ENCODE data around the gene THRA. TPM values are rescaled to one million over a fixed set of nuclear protein-coding genes. Genes with fewer than 3 reads are reported as not detected.

Gene THRA
- total and polyA plus RNA-seq, 5 donors = 73.3 to 99.5 (median 92.4) TPM

DNA sequence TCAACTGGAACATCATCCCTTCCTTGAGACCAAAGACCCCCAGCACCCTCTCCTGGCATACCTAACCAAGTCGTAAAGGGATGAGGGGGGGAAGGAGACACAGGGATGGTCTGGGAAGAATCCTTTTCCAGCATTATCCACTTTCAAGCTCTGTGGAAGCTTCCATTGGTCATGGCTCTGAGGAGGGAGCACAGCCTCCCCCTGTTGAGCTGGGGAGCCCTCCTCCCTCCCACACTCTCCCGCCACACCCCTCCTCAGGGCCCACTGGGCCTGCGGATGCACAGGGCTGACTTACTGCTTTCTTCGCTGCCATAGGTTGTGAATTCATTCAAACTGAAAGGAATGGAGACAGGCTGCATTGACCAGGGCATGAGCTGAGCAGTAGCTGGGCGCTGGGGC is 35.2 kb upstream of the THRA start:
- no peaks in the 10 kb centered on the region for H3K4me1 ChIP-seq (ENCODE audit: control insufficient read depth, insufficient read depth, low read length)
- no peaks in the 10 kb centered on the region for H3K27me3 ChIP-seq (ENCODE audit: control insufficient read depth, insufficient read depth)
- no peak overlapping the region for H3K4me3 ChIP-seq (ENCODE audit: low read length)
- H3K27ac ChIP-seq (ENCODE audit: low read length) = no peak overlapping the region
- 71% methylated on average over 5 of the region's 5 CpGs for WGBS
- no peak for ATAC-seq
- DNase-seq = no peak
- H3K9me3 ChIP-seq (ENCODE audit: control insufficient read depth, low read length) = no peaks in the 10 kb centered on the region
- intact Hi-C loops (cut with DNase I) = loop anchor here in 2 of 4 donors (10.0 kb wide), 2 partner anchors 57 to 127 kb away; no protein-coding TSS in a partner anchor

DNA sequence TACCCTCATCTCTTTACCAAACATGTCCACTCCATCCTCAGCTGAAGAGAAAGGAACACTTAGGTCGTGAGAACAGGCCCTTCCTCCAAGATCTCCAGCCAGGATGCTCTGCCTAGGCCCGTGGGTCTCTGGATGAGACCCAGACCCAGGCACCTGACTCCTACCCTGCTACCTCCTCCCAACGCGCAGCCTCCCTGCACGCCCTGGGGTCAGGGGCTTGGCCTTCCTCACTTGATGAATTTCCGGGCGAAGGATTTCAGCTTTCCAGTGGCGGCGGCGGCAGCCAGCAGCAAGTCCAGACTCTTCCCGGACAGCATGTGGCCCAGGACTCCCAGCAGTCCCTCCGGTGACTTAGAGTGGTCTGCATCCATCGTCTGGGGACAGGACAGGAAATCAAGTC is 34.2 kb upstream of the THRA start:
- no peak overlapping the region for H3K27ac ChIP-seq (ENCODE audit: low read length)
- WGBS = 88% methylated on average over 13 of the region's 13 CpGs
- H3K4me3 ChIP-seq (ENCODE audit: low read length) = no peak overlapping the region
- DNase-seq = peak in 1 of 3 donors; percentile 22
- H3K4me1 ChIP-seq (ENCODE audit: control insufficient read depth, insufficient read depth, low read length) = no peaks in the 10 kb centered on the region
- H3K9me3 ChIP-seq (ENCODE audit: control insufficient read depth, low read length) = no peaks in the 10 kb centered on the region
- intact Hi-C loops (cut with DNase I) = loop anchor here in 2 of 4 donors (10.0 kb wide), 2 partner anchors 56 to 126 kb away; no protein-coding TSS in a partner anchor
- H3K27me3 ChIP-seq (ENCODE audit: control insufficient read depth, insufficient read depth) = no peaks in the 10 kb centered on the region
- no peak for ATAC-seq

DNA sequence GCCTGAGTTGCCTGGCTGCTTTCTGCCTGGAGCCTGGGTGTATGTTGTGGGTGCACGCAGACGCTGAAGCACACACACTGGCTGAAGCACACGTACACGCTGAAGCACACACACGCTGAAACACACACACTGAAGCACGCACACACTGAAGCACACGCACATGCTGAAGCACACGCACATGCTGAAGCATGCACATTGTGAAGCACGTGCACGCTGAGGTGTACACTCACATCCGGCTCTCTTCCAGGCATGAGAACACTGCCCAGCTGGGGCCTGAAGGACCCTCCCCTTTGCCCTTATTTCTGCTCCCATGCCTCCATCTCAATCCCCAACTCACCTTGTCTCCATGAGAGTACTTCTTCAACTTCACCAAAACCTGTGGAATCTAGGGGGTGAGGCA is 31.1 kb upstream of the THRA start:
- 92% methylated on average over 11 of the region's 11 CpGs for WGBS
- Histone ChIP-seq H3K27ac (ENCODE audit: low read length) (no peak overlapping the region), H3K27me3 (ENCODE audit: control insufficient read depth, insufficient read depth) (no peaks in the 10 kb centered on the region), H3K4me3 (ENCODE audit: low read length) (no peak overlapping the region), H3K4me1 (ENCODE audit: control insufficient read depth, insufficient read depth, low read length) (no peaks in the 10 kb centered on the region), H3K9me3 (ENCODE audit: control insufficient read depth, low read length) (no peaks in the 10 kb centered on the region)
- intact Hi-C loops (cut with DNase I) = loop anchor here in 1 of 4 donors (10.0 kb wide), 1 partner anchor 253 kb away; the partner anchor contains the start of gene CDC6
- ATAC-seq (no peak), DNase-seq (peak in 2 of 3 donors; percentile 8 to 19)

DNA sequence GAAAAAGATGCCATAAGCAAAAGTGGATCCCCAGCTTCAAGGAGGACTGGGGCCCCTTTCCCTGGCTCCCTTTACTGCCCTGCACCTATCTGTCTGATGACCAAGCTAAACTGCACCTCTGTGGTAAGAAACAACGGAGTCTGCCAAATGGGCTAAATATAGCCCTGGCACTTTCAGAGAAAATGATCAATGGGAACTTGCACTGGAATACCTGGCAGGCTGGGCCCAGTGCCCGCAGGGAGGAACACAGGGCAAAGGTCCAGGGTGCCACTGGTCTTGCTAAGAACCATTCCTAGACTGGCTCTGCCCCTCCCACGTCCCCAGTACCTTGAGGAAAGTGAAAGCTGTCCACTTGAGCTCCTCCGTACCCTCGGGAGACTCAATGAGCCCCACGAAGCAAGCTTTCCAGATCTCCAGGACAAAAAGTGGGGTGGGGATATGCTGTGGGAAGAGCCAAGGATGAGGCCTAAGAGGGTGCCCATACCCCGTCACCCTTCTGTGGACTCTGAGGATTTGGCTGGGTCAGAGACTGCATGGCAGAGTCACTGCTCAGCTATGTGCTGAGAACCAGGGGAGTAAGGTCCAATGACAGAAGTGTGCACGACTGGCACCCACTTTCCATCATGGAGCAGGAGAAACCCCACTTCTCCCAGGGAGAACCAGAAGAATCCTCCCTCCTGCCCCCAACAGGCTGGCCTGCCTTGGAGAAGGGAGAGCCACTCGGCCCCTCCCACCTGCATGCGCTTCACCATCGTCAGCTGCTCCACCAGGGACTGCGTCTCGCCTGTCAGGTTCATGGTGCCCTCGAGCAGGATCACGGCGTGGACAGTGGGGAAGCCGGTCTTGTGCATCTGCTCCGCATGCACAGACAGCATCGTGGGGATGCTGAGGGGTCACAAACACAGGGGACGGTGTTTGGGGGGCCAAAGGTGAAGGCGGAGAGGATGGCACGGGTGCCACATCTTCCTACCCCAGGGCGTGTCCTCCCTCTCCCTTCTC is 30.1 kb upstream of the THRA start:
- ATAC-seq = peak in 1 of 2 donors; percentile 35
- DNase-seq = peak in 1 of 3 donors; percentile 65
- WGBS = 88% methylated on average over 23 of the region's 23 CpGs
- Histone ChIP-seq H3K27me3 (ENCODE audit: control insufficient read depth, insufficient read depth) (no peaks in the 10 kb centered on the region), H3K4me1 (ENCODE audit: control insufficient read depth, insufficient read depth, low read length) (no peaks in the 10 kb centered on the region), H3K4me3 (ENCODE audit: low read length) (no peak overlapping the region), H3K27ac (ENCODE audit: low read length) (no peak overlapping the region), H3K9me3 (ENCODE audit: control insufficient read depth, low read length) (no peaks in the 10 kb centered on the region)
- intact Hi-C loops (cut with DNase I) = loop anchor here in 1 of 4 donors (10.0 kb wide), 1 partner anchor 252 kb away; the partner anchor contains the start of gene CDC6

DNA sequence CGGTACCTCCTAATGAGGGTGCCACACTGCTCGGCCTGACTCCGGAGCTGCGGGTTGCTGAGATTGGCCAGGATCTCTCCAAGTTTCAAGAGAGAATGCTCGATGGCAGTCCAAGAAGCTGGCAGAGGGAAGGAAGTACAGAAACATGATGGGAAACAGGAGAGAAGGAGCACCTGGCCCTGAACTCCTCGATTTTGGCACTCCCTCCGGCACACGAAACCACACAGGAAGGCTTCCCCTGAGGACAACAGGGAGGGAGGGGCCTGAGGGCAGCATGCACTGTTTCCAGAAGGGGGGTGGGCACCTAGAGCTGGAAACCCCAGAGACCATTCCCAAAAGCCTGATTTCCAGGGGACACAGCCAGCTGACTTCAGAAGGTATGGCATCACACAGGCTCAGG is 29.4 kb upstream of the THRA start:
- Histone ChIP-seq H3K27me3 (ENCODE audit: control insufficient read depth, insufficient read depth) (no peaks in the 10 kb centered on the region), H3K9me3 (ENCODE audit: control insufficient read depth, low read length) (no peaks in the 10 kb centered on the region), H3K27ac (ENCODE audit: low read length) (no peak overlapping the region), H3K4me3 (ENCODE audit: low read length) (no peak overlapping the region), H3K4me1 (ENCODE audit: control insufficient read depth, insufficient read depth, low read length) (no peaks in the 10 kb centered on the region)
- ATAC-seq (no peak), DNase-seq (no peak)
- 89% methylated on average over 8 of the region's 8 CpGs for WGBS
- intact Hi-C loops (cut with DNase I) = loop anchor here in 1 of 4 donors (10.0 kb wide), 1 partner anchor 251 kb away; the partner anchor contains the start of gene CDC6

DNA sequence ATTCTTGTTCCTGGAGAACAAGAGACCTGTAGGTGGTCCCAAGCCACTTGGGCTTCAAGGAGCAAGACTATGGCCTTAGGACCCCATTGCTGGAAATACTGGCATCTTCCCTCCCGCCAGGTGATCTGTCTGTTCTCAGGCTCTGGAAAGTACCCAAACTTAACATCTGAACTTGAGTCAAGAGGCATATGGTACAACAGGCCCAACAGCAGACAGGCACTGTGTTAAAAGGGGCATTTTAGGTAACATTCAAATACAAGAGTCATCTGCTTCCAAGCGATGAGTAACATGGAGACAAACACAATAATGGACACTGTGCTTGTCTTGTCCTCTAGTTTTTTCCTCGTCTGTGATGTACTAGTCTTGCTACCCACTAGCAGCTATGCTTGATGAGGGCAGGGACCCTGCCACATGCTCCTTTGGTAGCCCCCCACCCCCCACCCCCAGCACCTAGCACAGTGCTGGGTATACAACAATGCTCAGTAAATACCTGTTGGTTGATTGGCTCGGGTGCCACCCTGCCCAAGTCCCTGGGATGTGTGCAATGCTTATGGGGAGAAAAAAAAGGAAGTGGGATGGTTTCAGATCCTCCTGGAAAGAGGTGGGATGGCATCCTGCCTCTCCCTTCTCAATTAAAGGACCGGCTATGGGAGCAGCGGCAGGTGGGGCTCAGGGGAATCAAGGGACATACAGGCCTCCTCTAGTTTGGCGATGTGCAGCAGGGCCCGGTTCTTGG is 28.2 kb upstream of the THRA start:
- peaks cover 3% of the 10 kb centered on the region for H3K4me1 ChIP-seq (ENCODE audit: control insufficient read depth, insufficient read depth, low read length)
- H3K27ac ChIP-seq (ENCODE audit: low read length) = no peak overlapping the region
- DNase-seq (no peak), ATAC-seq (no peak)
- no peaks in the 10 kb centered on the region for H3K9me3 ChIP-seq (ENCODE audit: control insufficient read depth, low read length)
- H3K27me3 ChIP-seq (ENCODE audit: control insufficient read depth, insufficient read depth) = no peaks in the 10 kb centered on the region
- intact Hi-C loops (cut with DNase I) = loop anchor here in 1 of 4 donors (10.0 kb wide), 1 partner anchor 250 kb away; the partner anchor contains the start of gene CDC6
- no peak overlapping the region for H3K4me3 ChIP-seq (ENCODE audit: low read length)
- 72% methylated on average over 8 of the region's 8 CpGs for WGBS

DNA sequence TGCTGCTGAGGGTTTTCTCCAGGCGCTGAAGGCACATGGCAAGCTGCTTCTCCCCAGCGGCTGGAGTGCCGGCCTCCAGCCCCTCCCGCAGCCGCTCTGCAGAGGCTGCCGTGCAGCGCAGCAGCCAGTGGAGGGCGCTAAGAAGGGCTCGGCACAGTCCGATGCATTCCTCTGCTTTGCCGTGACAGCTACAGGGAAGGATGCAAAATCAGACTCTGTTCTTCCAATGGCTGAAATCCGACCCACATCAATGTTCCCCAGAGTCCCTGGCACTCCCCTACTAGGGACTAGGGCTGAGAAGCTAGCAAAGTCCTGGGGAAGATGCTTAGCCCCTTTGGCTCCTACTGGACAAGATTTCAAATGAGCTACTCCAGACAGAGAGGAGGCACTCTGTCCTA is 27.6 kb upstream of the THRA start:
- Histone ChIP-seq H3K9me3 (ENCODE audit: control insufficient read depth, low read length) (no peaks in the 10 kb centered on the region), H3K4me1 (ENCODE audit: control insufficient read depth, insufficient read depth, low read length) (peaks cover 3% of the 10 kb centered on the region), H3K27ac (ENCODE audit: low read length) (no peak overlapping the region), H3K4me3 (ENCODE audit: low read length) (no peak overlapping the region), H3K27me3 (ENCODE audit: control insufficient read depth, insufficient read depth) (no peaks in the 10 kb centered on the region)
- ATAC-seq = no peak
- DNase-seq = peak in 2 of 3 donors; percentile 63 to 68
- intact Hi-C loops (cut with DNase I) = loop anchor here in 1 of 4 donors (10.0 kb wide), 1 partner anchor 250 kb away; the partner anchor contains the start of gene CDC6
- 36% methylated on average over 12 of the region's 12 CpGs for WGBS

DNA sequence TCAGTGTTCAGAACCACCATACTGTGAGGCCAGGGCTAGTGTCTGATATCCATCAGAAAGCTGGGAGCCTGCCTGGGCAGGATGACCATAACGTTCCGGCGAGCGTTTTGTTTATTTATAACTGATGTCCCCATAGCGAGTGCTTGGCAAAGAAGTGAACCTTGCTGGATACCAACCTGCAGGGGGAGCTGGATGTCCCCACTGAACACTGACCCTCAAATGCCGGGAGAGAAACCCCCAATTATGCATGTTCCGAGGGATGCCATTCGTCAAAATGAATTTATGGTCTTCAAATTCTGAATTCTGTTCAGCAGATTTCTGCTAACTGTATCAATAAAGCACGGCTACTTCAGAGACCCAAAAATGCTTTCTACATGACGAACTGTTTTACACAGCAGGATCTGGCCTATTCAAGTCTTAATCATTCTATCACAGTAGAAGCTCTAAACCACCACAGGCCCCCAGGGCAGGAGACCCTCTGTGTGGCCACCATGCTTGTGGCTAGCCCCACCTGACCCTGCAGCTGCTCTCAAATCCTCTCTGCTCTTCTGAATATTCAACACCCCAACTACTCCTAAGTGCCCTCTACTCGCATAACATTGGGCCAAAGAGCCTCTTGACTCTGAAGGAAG is 23.8 kb upstream of the THRA start:
- peaks cover 3% of the 10 kb centered on the region for H3K4me1 ChIP-seq (ENCODE audit: control insufficient read depth, insufficient read depth, low read length)
- no peak overlapping the region for H3K4me3 ChIP-seq (ENCODE audit: low read length)
- intact Hi-C loops (cut with DNase I) = loop anchor here in 1 of 4 donors (10.0 kb wide), 1 partner anchor 246 kb away; the partner anchor contains the start of gene CDC6
- ATAC-seq = peak; percentile 92 to 96
- H3K27ac ChIP-seq (ENCODE audit: low read length) = peak overlapping the region; percentile 87
- H3K27me3 ChIP-seq (ENCODE audit: control insufficient read depth, insufficient read depth) = no peaks in the 10 kb centered on the region
- peak; percentile 77 to 88 (median 86) for DNase-seq
- H3K9me3 ChIP-seq (ENCODE audit: control insufficient read depth, low read length) = no peaks in the 10 kb centered on the region
- 20% methylated on average over 11 of the region's 11 CpGs for WGBS

DNA sequence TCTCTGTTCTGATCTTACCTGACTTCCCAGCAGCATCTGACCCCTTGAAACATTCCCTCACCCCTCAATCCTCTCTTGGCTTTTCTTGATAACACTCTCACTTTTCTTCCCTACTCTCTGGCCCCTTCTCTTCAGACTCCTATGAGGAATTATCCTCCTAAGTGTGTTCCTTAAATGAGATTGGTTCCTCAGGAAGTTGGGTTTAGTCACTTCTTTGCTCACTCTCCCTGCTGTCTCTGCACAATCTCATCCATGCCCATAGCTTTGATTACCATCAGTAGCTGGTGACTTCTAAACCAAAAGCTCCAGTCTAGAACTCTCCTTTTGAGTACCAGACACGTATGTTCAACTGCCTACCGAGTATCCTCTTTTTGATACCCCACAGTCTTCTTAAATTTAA is 21.6 kb upstream of the THRA start:
- Histone ChIP-seq H3K4me3 (ENCODE audit: low read length) (no peak overlapping the region), H3K27me3 (ENCODE audit: control insufficient read depth, insufficient read depth) (no peaks in the 10 kb centered on the region), H3K9me3 (ENCODE audit: control insufficient read depth, low read length) (no peaks in the 10 kb centered on the region), H3K4me1 (ENCODE audit: control insufficient read depth, insufficient read depth, low read length) (peaks cover 3% of the 10 kb centered on the region), H3K27ac (ENCODE audit: low read length) (no peak overlapping the region)
- intact Hi-C loops (cut with DNase I) = loop anchor here in 1 of 4 donors (5.0 kb wide), 1 partner anchor 46 kb away; no protein-coding TSS in a partner anchor
- ATAC-seq = no peak
- DNase-seq = no peak
- 96% methylated on average over 2 of the region's 2 CpGs for WGBS

DNA sequence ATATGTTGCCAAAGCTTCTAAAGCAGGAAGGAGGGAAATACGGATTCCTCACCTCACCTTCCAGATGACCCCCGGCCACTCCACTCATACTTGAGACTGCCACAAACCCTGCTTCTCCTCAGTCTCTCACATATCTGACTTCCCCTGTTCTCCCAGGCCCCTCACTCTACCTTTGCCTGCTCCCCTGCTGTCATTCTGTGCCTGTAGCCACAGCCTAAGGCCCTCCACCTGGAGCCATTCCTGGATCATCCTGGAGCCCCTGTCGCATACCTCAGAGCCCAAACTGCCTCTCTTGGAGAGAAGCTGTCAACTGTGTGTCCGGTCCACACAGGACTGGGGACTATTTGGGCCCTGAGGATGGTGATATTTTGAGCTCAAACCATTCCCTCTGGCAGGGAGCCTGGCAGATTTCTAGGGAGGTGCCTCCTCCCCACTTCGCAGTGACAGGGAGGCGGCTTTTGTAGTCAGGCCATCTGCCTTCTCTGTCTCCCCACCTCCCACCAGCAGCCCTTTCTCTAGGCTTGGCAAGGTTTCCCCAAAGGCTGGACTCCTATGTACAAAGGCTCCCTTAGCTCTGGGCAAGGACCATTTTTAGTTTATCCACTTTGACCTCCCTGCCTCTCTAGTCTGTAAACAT is 6.3 kb upstream of the THRA start:
- H3K4me3 ChIP-seq (ENCODE audit: low read length) = no peak overlapping the region
- 60% methylated on average over 6 of the region's 6 CpGs for WGBS
- no peaks in the 10 kb centered on the region for H3K27me3 ChIP-seq (ENCODE audit: control insufficient read depth, insufficient read depth)
- H3K4me1 ChIP-seq (ENCODE audit: control insufficient read depth, insufficient read depth, low read length) = no peaks in the 10 kb centered on the region
- DNase-seq (peak in 1 of 3 donors; percentile 62), ATAC-seq (peak in 1 of 2 donors; percentile 4)
- intact Hi-C loops (cut with DNase I) = no loop called here
- no peaks in the 10 kb centered on the region for H3K9me3 ChIP-seq (ENCODE audit: control insufficient read depth, low read length)
- H3K27ac ChIP-seq (ENCODE audit: low read length) = peak overlapping the region; percentile 80
